H1 (cell line): ENCODE data around the gene ACSF3. TPM values are rescaled to one million over a fixed set of nuclear protein-coding genes. Genes with fewer than 3 reads are reported as not detected.

Source experiments
- CTCF ChIA-PET: fragments of 300-600 bp; sonication (Branson Sonifier 250); formaldehyde crosslinking; loops from one replicate; lab custom pipeline; 2021; ENCODE audit not compliant: partially characterized antibody; lab: Charles Lee
- POLR2A ChIA-PET: fragments of 300-600 bp; sonication (Branson Sonifier 250); formaldehyde crosslinking; loops from one replicate; lab custom pipeline; 2021; ENCODE audit warnings: inconsistent platforms; ENCODE audit not compliant: partially characterized antibody; lab: Charles Lee
- DNase-seq, 2 experiments: peaks; one replicate each; pipeline versions ENCODE4 v3.0.0 to v3.0.0-alpha.2; 2010 to 2022; ENCODE audit warnings: low spot score in 2 of 2, low read depth in 1 of 2, mixed read lengths in 1 of 2
- FAIRE-seq: peaks from 2 replicates; lab custom pipeline; 2011; peaks lifted over from hg19 to GRCh38; lab: Jason Lieb, UNC
- H2AFZ ChIP-seq: 2 replicates; pipeline ENCODE4 v1.8.1; 2012; ENCODE audit warnings: low read length, inconsistent platforms
- H2AK5ac ChIP-seq: 2 replicates; pipeline ENCODE4 v1.6.1; 2013; ENCODE audit warnings: low read depth, low read length
- H2BK120ac ChIP-seq: replicated peaks from 2 replicates; pipeline ENCODE3; 2013; ENCODE audit warnings: low read depth, low read length, inconsistent platforms
- H2BK12ac ChIP-seq: 2 replicates; pipeline ENCODE4 v1.6.1; 2013; ENCODE audit warnings: low read depth, low read length
- H2BK15ac ChIP-seq: 2 replicates; pipeline ENCODE4 v1.6.1; 2013; ENCODE audit warnings: low read length
- H2BK20ac ChIP-seq: 2 replicates; pipeline ENCODE4 v1.6.1; 2013; ENCODE audit warnings: low read length
- H2BK5ac ChIP-seq: 2 replicates; pipeline ENCODE4 v1.6.1; 2013; ENCODE audit warnings: low read depth, low read length
- H3K14ac ChIP-seq: 2 replicates; pipeline ENCODE4 v1.6.1; 2013; ENCODE audit warnings: inconsistent platforms; ENCODE audit not compliant: insufficient read length
- H3K18ac ChIP-seq: 2 replicates; pipeline ENCODE4 v1.6.1; 2013; ENCODE audit warnings: low read length; ENCODE audit errors: extremely low read depth
- H3K23ac ChIP-seq: 2 replicates; pipeline ENCODE4 v1.6.1; 2013; ENCODE audit warnings: inconsistent platforms; ENCODE audit not compliant: insufficient read length
- H3K23me2 ChIP-seq: 2 replicates; pipeline ENCODE4 v1.6.1; 2013; ENCODE audit warnings: low read depth, low read length
- H3K27ac ChIP-seq: 2 replicates; pipeline ENCODE4 v1.6.1; 2011; ENCODE audit warnings: low read depth, low read length, inconsistent platforms
- H3K27me3 ChIP-seq, 4 experiments: replicated peaks in 1 of 4; 1 replicate in 1 of 4; 2 replicates in 3 of 4; pipeline versions ENCODE4 v1.6.1 to v1.8.1; 2011 to 2013; ENCODE audit warnings: low read length in 3 of 4, mild to moderate bottlenecking in 3 of 4, inconsistent platforms in 2 of 4, mixed read lengths in 2 of 4, moderate library complexity in 1 of 4; ENCODE audit not compliant: control insufficient read depth in 3 of 4, insufficient read depth in 3 of 4; ENCODE audit errors: extremely low read depth in 1 of 4
- H3K36me3 ChIP-seq, 4 experiments: 2 replicates each; pipeline versions ENCODE4 v1.6.1 to v1.8.1; 2011 to 2013; ENCODE audit warnings: mild to moderate bottlenecking in 4 of 4, low read length in 3 of 4, moderate library complexity in 2 of 4, control low read depth in 1 of 4, inconsistent platforms in 1 of 4; ENCODE audit not compliant: insufficient read depth in 4 of 4, control insufficient read depth in 2 of 4
- H3K4ac ChIP-seq: replicated peaks from 2 replicates; pipeline ENCODE3; 2013; ENCODE audit warnings: low read length, low read depth, mixed read lengths, inconsistent platforms; ENCODE audit not compliant: insufficient read length
- H3K4me1 ChIP-seq, 4 experiments: replicated peaks in 1 of 4; 1 replicate in 1 of 4; 2 replicates in 3 of 4; pipeline versions ENCODE4 v1.6.1 to v1.8.1; 2011 to 2013; ENCODE audit warnings: low read length in 3 of 4, inconsistent platforms in 2 of 4, mixed read lengths in 1 of 4; ENCODE audit not compliant: insufficient read depth in 4 of 4, control insufficient read depth in 3 of 4
- H3K4me2 ChIP-seq, 2 experiments: 2 replicates each; pipeline versions ENCODE4 v1.6.1 to v1.8.1; 2011 to 2013; ENCODE audit warnings: low read depth in 2 of 2, low read length in 2 of 2, control low read depth in 1 of 2, inconsistent platforms in 1 of 2, mild to moderate bottlenecking in 1 of 2; ENCODE audit not compliant: insufficient read depth in 1 of 2
- H3K4me3 ChIP-seq, 4 experiments: fragments of 200-600, 300-600 bp in 1 of 4; sonication (generic), shearing (Covaris generic), sonication (Bioruptor Twin) in 1 of 4; 2 replicates each; pipeline versions ENCODE4 v1.5.1 to v1.8.1; 2011 to 2016; ENCODE audit warnings: low read length in 4 of 4, low read depth in 3 of 4, control low read depth in 2 of 4, inconsistent platforms in 2 of 4, mild to moderate bottlenecking in 2 of 4, mixed read lengths in 1 of 4, moderate library complexity in 1 of 4; ENCODE audit not compliant: insufficient read depth in 2 of 4; ENCODE audit errors: extremely low read depth in 1 of 4
- H3K56ac ChIP-seq: replicated peaks from 2 replicates; pipeline ENCODE3; 2013; ENCODE audit warnings: low read depth, mild to moderate bottlenecking, mixed read lengths, low read length, inconsistent platforms; ENCODE audit not compliant: insufficient read length
- H3K79me1 ChIP-seq: 2 replicates; pipeline ENCODE4 v1.6.1; 2013; ENCODE audit warnings: low read depth, low read length, control low read depth
- H3K79me2 ChIP-seq, 2 experiments: 2 replicates each; pipeline versions ENCODE4 v1.6.1 to v1.8.1; 2012 to 2013; ENCODE audit warnings: low read length in 2 of 2, mild to moderate bottlenecking in 2 of 2, inconsistent platforms in 1 of 2; ENCODE audit not compliant: insufficient read depth in 2 of 2, control insufficient read depth in 1 of 2
- H3K9ac ChIP-seq, 4 experiments: replicated peaks in 1 of 4; 1 replicate in 1 of 4; 2 replicates in 3 of 4; pipeline versions ENCODE4 v1.6.1 to v1.8.1; 2011 to 2013; ENCODE audit warnings: low read depth in 3 of 4, low read length in 3 of 4, control low read depth in 2 of 4, mild to moderate bottlenecking in 2 of 4, moderate library complexity in 2 of 4, inconsistent platforms in 1 of 4; ENCODE audit errors: extremely low read depth in 1 of 4
- H3K9me3 ChIP-seq, 2 experiments: 2 replicates each; pipeline versions ENCODE4 v1.6.1 to v1.8.1; 2012 to 2013; ENCODE audit warnings: mild to moderate bottlenecking in 2 of 2, moderate library complexity in 2 of 2, control low read depth in 1 of 2, inconsistent platforms in 1 of 2, low read depth in 1 of 2, low read length in 1 of 2, mixed read lengths in 1 of 2; ENCODE audit not compliant: insufficient read depth in 2 of 2
- H4K20me1 ChIP-seq, 2 experiments: replicated peaks in 1 of 2; 2 replicates each; pipeline versions ENCODE3 to v1.8.1; 2011 to 2013; ENCODE audit warnings: inconsistent platforms in 2 of 2, low read length in 2 of 2, mild to moderate bottlenecking in 1 of 2; ENCODE audit not compliant: insufficient read depth in 2 of 2, control insufficient read depth in 1 of 2
- H4K5ac ChIP-seq: 2 replicates; pipeline ENCODE4 v1.6.1; 2013; ENCODE audit warnings: low read length, low read depth, mixed read lengths, inconsistent platforms; ENCODE audit not compliant: insufficient read length
- H4K8ac ChIP-seq: 2 replicates; pipeline ENCODE4 v1.8.0; 2013; ENCODE audit warnings: mild to moderate bottlenecking, moderate library complexity, low read length, inconsistent platforms; ENCODE audit not compliant: insufficient read depth; ENCODE audit errors: extremely low read depth
- H4K91ac ChIP-seq: replicated peaks from 2 replicates; pipeline ENCODE3; 2013; ENCODE audit warnings: low read length, mixed read lengths, inconsistent platforms; ENCODE audit not compliant: insufficient read length
- BRCA1 ChIP-seq: IDR thresholded peaks from 2 replicates; pipeline ENCODE4 v1.6.1; 2012; ENCODE audit warnings: low read depth, low read length, improper control_type of control experiment
- CEBPB ChIP-seq: IDR thresholded peaks from 2 replicates; pipeline ENCODE4 v1.6.1; 2012; ENCODE audit warnings: low read depth, low read length
- FOSL1 ChIP-seq: IDR thresholded peaks from 2 replicates; pipeline ENCODE4 v1.6.1; 2011; ENCODE audit warnings: mild to moderate bottlenecking, low read depth, low read length, moderate library complexity; ENCODE audit not compliant: insufficient read depth
- GTF2F1 ChIP-seq: IDR thresholded peaks from 2 replicates; pipeline ENCODE4 v1.6.1; 2012; ENCODE audit warnings: low read depth, low read length, improper control_type of control experiment, borderline replicate concordance
- HDAC2 ChIP-seq, 2 experiments: fragments of 300-600 bp in 1 of 2; sonication (generic) in 1 of 2; IDR thresholded peaks; 2 replicates each; pipeline ENCODE4 v1.6.1; 2011 to 2012; ENCODE audit warnings: low read depth in 2 of 2, low read length in 2 of 2, mild to moderate bottlenecking in 2 of 2, moderate library complexity in 2 of 2, borderline replicate concordance in 1 of 2, inconsistent platforms in 1 of 2
- JUND ChIP-seq: IDR thresholded peaks from 2 replicates; pipeline ENCODE4 v1.6.1; 2011; ENCODE audit warnings: mild to moderate bottlenecking, improper control_type of control experiment, low read length
- KDM5A ChIP-seq: fragments of 200-600 bp; IDR thresholded peaks from 2 replicates; pipeline ENCODE4 v1.7.1; 2012; ENCODE audit warnings: mild to moderate bottlenecking, low read length, inconsistent platforms, mixed read lengths
- NANOG ChIP-seq: IDR thresholded peaks from 2 replicates; pipeline ENCODE4 v1.6.1; 2011; ENCODE audit warnings: low read length, low read depth, mild to moderate bottlenecking, inconsistent platforms; ENCODE audit not compliant: insufficient read depth, poor library complexity, severe bottlenecking
- POU5F1 ChIP-seq: IDR thresholded peaks from 2 replicates; pipeline ENCODE4 v1.6.1; 2011; ENCODE audit warnings: low read depth, mild to moderate bottlenecking, low read length, moderate library complexity
- RNF2 ChIP-seq: fragments of 200-900, 300-1000 bp; sonication (generic); IDR thresholded peaks from 2 replicates; pipeline ENCODE4 v1.7.1; 2016; ENCODE audit warnings: borderline replicate concordance, low read depth, mild to moderate bottlenecking, antibody characterized with exemption, low read length; ENCODE audit not compliant: poor library complexity, severe bottlenecking; ENCODE audit errors: missing control alignments
- SIRT6 ChIP-seq: IDR thresholded peaks from one replicate; pipeline ENCODE4 v1.7.1; 2012; ENCODE audit warnings: low read length, inconsistent platforms
- SP4 ChIP-seq: IDR thresholded peaks from 2 replicates; pipeline ENCODE4 v1.6.1; 2012; ENCODE audit warnings: low read length, inconsistent platforms
- WGBS, 2 experiments: shearing (Covaris generic) in 1 of 2; methylation state at CpG; one replicate each; pipeline versions ENCODE4 v1.1.6 to v1.1.7; 2013 to 2015; ENCODE audit warnings: low lambda C conversion rate in 2 of 2, mixed read lengths in 2 of 2, inconsistent platforms in 1 of 2, low coverage in 1 of 2, missing lambda C conversion rate in 1 of 2; ENCODE audit not compliant: insufficient replicate concordance in 2 of 2, insufficient coverage in 1 of 2, insufficient read length in 1 of 2; ENCODE audit errors: extremely low coverage in 1 of 2, missing lambda C conversion rate in 1 of 2; 5-methylcytosine and 5-hydroxymethylcytosine counted together
- polyA plus RNA-seq, 7 experiments: library from polyadenylated mRNA; depleted of rRNA in 3 of 7; stranded (reverse) in 5 of 7; unstranded in 2 of 7; fragments of >200 nt in 5 of 7; fragments of 200-250 nt in 2 of 7; gene quantifications; 1 replicate in 5 of 7; 2 replicates in 1 of 7; 4 replicates in 1 of 7; pipeline versions ENCODE4 v1.2.1 to v1.2.3, GENCODE V29; 2011 to 2013; ENCODE audit warnings: missing spikeins in 2 of 7, mixed read lengths in 2 of 7
- total RNA-seq: library from RNA; stranded (reverse); fragmentation: NEBNext Ultra II Directional; extraction: Animal tissue kit (Norgen Biotek cat#: 25700); gene quantifications from 2 replicates; pipeline ENCODE4 v1.2.1, GENCODE V29; 2021

The ACSF3 gene
- total and polyA plus RNA-seq, 2 of the 8 experiments (the other 6 are each of a cell fraction or from before 2014, with no cell fraction given), result 15.6 to 22.9 TPM

GRCh38 chr16:89096768-89097391, 3.2 kb downstream of the ACSF3 start:
- CTCF ChIA-PET, result interaction anchor here (1.9 kb wide), 1 partner anchor 17 kb away, joined by 5 read pairs; no protein-coding TSS in a partner anchor
- FAIRE-seq, result no peak
- 90% methylated on average over 24 of the region's 24 CpGs; no CpG with 5 or more reads in 1 of the 2 experiments for WGBS, 2 experiments
- TF ChIP-seq SP4, result no peak
- no peak for TF ChIP-seq RNF2
- TF ChIP-seq NANOG, result no peak
- no peak for TF ChIP-seq JUND
- TF ChIP-seq GTF2F1, result no peak
- no peak for TF ChIP-seq FOSL1
- no peak for TF ChIP-seq BRCA1
- no peak for TF ChIP-seq HDAC2 (IDR thresholded peaks at IDR 0.05; ENCODE audit: borderline replicate concordance in 1 of 2, low read depth in 2 of 2, low read length in 2 of 2)
- TF ChIP-seq SIRT6, result no peak
- no peak for TF ChIP-seq POU5F1
- no peak for TF ChIP-seq KDM5A
- TF ChIP-seq CEBPB, result no peak

More at GRCh38 chr16:89096768-89097391, 3.2 kb downstream of the ACSF3 start:
- Histone ChIP-seq H2BK15ac (no peak overlapping the region), H3K56ac (no peak overlapping the region), H3K9ac (no peak overlapping the region), H3K23me2 (peaks cover 8% of the 10 kb centered on the region; the same call in 1 of the 2 replicates), H2BK120ac (no peak overlapping the region), H2BK20ac (no peak overlapping the region), H2AFZ (no peak overlapping the region), H4K91ac (no peak overlapping the region), H3K79me1 (peaks cover 18% of the 10 kb centered on the region), H3K9me3 (no peaks in the 10 kb centered on the region), H4K8ac (peak overlapping the region; percentile 53; the same call in 1 of the 2 replicates), H3K36me3 (peaks cover 0 to 9% (median 7%) of the 10 kb centered on the region in 4 experiments; a peak in 4 of 8 replicates), H3K4me1 (peaks cover 4 to 19% (median 11%) of the 10 kb centered on the region in 4 experiments; a peak in 6 of 7 replicates), H3K4me3 (no peak overlapping the region), H2BK12ac (no peak overlapping the region), H3K79me2 (peaks cover 0 to 48% of the 10 kb centered on the region in 2 experiments; a peak in 2 of 4 replicates), H3K27ac (no peak overlapping the region), H4K20me1 (peaks cover 2 to 16% of the 10 kb centered on the region in 2 experiments), H3K18ac (no peak overlapping the region), H3K14ac (no peak overlapping the region), H3K4ac (no peak overlapping the region), H3K4me2 (no peak overlapping the region), H2AK5ac (no peak overlapping the region), H4K5ac (no peak overlapping the region), H3K23ac (no peak overlapping the region), H3K27me3 (peaks cover 0 to 10% (median 8%) of the 10 kb centered on the region in 4 experiments; a peak in 5 of 7 replicates), H2BK5ac (no peak overlapping the region)
- no peak for DNase-seq
- POLR2A ChIA-PET, result interaction anchor here (0.9 to 3.1 kb wide), 2 partner anchors 12 to 108 kb away, joined by 3 to 10 read pairs; no protein-coding TSS in a partner anchor
